GM19099 (cell line): ENCODE measurements around the gene TSPAN9.

Experiments
- POLR2A ChIP-seq: IDR thresholded peaks from 3 replicates; pipeline ENCODE4 v1.6.1; 2011; ENCODE audit warnings: low read depth; ENCODE audit not compliant: insufficient read length; ENCODE audit errors: extremely low read depth

TSPAN9 gene

GRCh38 chr12:3293446-3294161 lies 216.4 kb downstream of the TSPAN9 start:
- no peak for TF ChIP-seq POLR2A

DNA sequence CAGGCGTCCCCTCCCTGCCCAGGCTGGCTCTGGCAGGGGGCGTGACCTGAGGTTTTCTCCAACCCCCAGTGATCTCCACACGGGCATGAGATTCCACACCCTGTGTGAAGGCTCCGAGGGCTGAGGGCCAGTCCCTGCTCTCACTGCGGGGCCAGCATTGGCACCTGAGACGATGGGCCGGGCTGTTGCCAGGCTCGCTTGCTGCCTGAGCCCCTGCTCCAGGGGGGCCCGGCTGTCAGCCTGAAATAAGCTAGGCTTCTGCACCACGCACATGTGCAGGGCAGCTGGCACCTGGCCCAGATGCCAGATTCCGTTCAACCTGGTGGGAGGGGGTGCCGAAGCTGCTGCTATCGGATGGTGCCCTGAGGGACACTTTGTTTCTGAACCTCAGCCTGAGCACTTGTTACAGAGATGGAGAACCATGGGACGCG lies 217.3 kb downstream of the TSPAN9 start:
- TF ChIP-seq POLR2A, result no peak

DNA sequence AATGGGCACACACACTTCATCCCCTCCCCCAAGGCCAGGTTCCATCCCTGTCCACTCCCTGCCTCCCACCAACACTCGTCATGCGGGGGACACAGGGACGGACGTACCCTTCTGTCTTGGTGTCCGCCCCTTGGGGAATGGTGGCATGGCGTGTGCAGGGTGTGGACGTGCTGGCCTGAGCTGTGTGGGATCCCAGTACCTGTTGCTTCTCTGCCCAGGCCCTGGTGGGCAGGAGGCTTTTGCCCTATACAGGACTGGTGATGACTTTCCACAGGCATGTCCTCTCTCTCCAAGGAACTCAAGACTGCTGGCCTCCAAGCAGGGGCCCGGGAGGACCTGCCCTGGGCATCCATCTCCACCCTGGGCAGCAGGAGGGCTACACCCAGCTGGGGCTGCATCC lies 218.0 kb downstream of the TSPAN9 start:
- no peak for TF ChIP-seq POLR2A

DNA sequence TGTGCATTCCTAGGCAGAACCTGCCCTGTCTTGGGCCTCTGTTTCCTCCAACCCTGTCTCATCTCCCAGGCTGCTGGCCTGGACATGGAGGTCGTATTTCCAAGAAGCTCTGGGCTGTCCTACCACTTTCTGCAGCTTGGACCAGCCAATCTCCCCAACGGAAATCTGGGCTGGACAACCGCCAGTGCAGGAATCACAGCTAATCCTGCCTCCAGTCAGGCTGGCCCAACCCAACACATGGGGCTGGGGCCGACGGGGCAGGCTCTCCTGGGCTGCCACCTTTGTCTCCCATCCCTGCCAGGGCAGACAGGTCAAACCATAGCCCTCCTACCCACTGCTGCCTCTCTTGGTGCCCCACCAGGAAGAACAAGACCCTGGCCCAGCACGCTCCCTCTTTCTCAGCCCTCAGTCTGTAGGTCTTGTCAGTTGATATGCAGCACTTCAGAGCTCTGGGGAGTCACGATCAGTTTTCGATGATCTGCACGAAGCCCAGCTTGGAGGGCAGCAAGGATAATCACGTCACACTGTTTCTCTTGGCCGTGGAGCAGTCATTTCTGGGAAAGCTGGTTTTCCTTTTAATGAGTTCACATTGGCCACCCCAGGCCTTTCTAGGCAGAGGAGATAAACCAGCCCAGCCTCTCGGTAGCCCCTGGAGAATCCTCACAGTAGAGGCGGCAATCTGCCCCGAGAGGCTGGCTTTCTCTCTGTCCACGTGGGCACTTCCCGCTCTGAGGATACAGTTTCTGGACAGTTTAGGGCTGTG lies 218.6 kb downstream of the TSPAN9 start:
- no peak for TF ChIP-seq POLR2A

- TF ChIP-seq POLR2A, result no peak
Measured at GRCh38 chr12:3296409-3296701, 219.2 kb downstream of the TSPAN9 start.

- no peak for TF ChIP-seq POLR2A
Measured at GRCh38 chr12:3298603-3299002, 221.4 kb downstream of the TSPAN9 start.

DNA sequence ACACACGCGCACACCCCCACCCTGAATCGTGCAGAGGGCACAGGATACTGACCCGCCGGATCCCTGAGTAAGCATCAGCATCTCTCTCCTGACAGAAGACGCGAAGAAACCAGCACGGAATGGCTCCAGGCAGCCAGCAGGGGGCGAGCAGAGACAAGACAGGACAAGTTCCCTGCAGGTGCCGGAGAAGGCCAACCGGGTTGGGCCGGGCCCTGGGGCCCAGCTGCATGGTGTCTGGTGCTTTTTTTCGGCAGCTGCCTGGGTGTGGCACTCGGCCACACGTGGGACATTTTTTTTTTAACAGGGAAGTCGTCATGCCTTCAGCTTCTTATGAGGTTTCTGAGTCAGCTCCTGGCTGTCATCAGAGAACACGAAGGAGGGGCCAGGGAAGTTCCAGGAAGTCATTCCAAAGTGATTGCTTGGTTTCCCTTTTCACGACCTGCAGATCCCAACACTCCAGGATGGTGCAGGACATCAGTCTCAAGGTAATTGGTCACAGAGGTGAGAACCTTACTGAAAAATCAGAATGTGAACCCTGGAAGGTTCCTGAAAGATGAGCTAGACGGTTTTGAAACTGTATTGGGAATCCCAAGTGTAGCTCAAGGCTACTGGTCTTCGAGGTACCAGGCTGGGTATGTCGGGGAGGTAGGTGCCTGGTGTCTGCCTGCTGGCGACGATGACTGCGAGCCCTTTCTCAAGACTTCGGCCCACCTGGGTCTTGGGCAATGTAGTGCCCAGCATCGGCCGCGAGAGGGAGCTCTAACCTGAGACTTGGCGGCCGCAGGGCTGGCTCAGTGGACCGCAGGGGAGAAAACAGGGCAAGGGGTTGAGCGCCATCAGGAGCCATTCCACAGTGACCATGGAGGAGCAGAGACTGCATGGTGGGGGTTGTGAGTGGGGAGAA lies 223.0 kb downstream of the TSPAN9 start:
- TF ChIP-seq POLR2A, result no peak

GRCh38 chr12:3300833-3301401 lies 223.7 kb downstream of the TSPAN9 start:
- TF ChIP-seq POLR2A, result no peak

DNA sequence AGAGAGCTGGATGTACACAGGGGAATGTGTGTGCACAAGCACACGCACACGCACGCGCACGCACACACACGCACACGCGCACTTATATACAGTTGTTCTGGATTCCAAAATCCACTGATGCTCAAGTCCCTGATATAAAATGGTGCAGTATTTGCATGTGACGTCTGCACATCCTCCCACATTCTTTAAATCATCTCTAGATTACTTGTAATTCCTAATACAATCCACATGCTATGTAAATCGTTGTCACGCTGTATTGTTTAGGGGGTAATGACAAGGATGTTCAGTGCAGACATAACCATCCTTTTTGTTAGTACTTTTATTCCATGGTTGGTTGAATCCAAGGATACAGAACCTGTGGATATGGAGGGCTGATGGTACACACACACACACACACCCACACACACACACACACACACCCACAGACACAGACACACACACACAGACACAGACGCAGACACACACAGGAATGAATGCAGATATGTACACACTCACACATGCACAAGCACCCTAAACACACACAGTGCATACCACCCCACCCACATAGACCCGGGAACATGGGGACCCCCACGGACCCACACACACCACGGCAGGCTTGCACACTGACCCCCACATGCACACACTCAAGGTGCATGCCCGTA lies 225.3 kb downstream of the TSPAN9 start:
- no peak for TF ChIP-seq POLR2A

GRCh38 chr12:3303410-3304136 lies 226.4 kb downstream of the TSPAN9 start:
- no peak for TF ChIP-seq POLR2A

DNA sequence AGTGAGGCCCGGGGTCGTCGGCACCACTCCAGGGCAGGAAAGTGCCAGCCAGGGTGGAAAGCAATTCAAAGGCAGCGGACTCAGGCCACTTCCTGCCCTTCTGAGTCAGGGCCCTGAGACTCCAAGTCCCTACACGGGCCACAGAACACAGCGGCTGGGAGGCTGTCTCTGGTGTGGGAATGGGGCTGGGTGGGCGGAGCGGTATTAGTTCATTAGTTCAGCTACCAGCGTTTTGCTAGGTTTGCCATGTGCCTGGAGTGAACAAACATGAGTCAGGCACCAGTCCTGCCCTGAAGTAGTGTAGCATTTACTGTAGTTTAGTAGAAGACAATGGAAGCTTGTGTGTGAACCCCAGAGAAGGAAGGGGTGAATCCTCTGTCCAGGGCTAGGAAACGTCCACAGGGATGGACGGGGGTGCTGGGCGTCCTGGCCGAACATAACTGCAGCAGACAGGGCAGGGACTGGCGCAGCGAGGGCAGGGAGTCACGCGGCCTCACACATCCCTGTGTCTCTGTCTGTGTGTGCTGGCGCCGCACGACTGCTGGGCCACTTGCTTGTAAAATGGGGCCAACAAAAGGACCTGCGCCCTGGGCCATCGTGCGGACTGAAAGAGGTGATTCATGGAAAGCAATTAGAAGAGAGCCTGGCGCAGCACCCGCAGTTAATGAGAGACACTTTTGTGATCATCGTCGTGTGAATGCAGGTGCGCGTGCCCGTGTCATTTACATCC lies 227.4 kb downstream of the TSPAN9 start:
- no peak for TF ChIP-seq POLR2A

- TF ChIP-seq POLR2A, result no peak
Measured at GRCh38 chr12:3305464-3305863, 228.3 kb downstream of the TSPAN9 start.

DNA sequence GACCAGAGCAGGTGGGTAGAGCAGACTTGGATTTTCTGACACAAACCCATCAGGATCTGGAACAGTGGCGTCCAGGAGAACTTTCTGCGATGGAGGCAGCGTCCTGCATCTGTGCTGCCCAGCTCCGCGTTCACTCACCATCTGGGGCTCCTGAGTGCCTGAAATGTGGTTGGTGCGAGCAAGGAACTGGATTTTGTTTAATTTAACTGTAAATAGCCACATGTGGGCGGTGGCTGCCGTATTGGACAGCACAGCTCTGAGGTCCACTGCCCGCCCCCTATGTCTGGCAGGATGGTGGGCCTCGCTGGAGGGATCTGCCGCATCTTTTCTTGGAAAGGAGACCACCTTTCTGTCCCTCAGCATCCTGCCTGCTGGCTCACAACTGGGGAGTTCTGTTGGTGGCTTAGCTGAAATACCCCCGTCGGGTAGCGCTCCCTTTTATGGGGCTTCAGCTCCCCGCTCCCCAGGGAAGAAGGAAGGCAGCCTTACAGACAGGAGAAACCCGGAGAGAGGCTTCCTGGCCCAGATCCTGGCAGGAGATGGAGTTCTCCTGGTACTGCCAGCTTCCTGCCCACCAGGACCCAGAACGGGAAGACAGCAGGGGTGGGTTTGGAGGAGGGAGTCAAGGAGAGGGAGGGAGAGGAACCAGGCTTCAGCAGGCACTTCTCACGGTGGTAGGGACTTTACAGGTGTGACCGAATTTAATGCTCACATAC lies 228.9 kb downstream of the TSPAN9 start:
- no peak for TF ChIP-seq POLR2A
